ENCODE results near the gene AKT2. TPM values are rescaled to one million over a fixed set of nuclear protein-coding genes. Genes with fewer than 3 reads are reported as not detected.

Gene AKT2
- total and polyA plus RNA-seq, 10 of the 15 experiments (the other 5 are each of a cell fraction or from before 2014, with no cell fraction given): 1.0 to 185 (median 71.5) TPM

- ChIA-PET POLR2A (no interaction called here), SMC1A (ENCODE audit: uncharacterized antibody, unreplicated experiment) (no interaction called here), RAD21 (ENCODE audit: unreplicated experiment) (no interaction called here), CTCF (no interaction called here)
- H3K9ac ChIP-seq (ENCODE audit: control insufficient read depth, insufficient read depth, low read length): no peak overlapping the region
- H3K4me2 ChIP-seq (ENCODE audit: control insufficient read depth, insufficient read depth): no peak overlapping the region
- no peak overlapping the region for H3K27ac ChIP-seq (ENCODE audit: control insufficient read depth, insufficient read depth)
- 93% methylated on average over 14 of the region's 18 CpGs for WGBS (ENCODE audit: insufficient coverage, insufficient replicate concordance, low lambda C conversion rate, missing lambda C conversion rate)
- FAIRE-seq (no peak), DNase-seq (ENCODE audit: low read depth, low spot score) (no peak), ATAC-seq (no peak)
- no peak for TF ChIP-seq MEF2A (IDR thresholded peaks at IDR 0.05; ENCODE audit: insufficient read depth, low read depth, low read length)
- TF ChIP-seq GATAD2B (conservative IDR thresholded peaks at IDR 0.05; ENCODE audit: low read depth): no peak
- TF ChIP-seq SREBF2 (IDR thresholded peaks at IDR 0.05; ENCODE audit: low read length): no peak
- no peak for TF ChIP-seq NFXL1 (IDR thresholded peaks at IDR 0.05; ENCODE audit: borderline replicate concordance)
- TF ChIP-seq STAT3 (IDR thresholded peaks at IDR 0.05; ENCODE audit: low read depth, low read length): no peak
- TF ChIP-seq CREB1 (IDR thresholded peaks at IDR 0.05; ENCODE audit: low read depth): no peak
- no peaks in the 10 kb centered on the region for H3K79me2 ChIP-seq (ENCODE audit: control insufficient read depth, insufficient read depth, low read length)
- no peak overlapping the region for H2AFZ ChIP-seq (ENCODE audit: control insufficient read depth, low read depth, low read length)
- H3K36me3 ChIP-seq (ENCODE audit: control insufficient read depth in 2 of 2, insufficient read depth in 2 of 2, low read length in 1 of 2): peaks cover 21 to 25% of the 10 kb centered on the region in 2 experiments; a peak in 3 of 4 replicates
- BruUV-seq (replicated peaks): no TSS peak
- no peaks in the 10 kb centered on the region for H4K20me1 ChIP-seq (ENCODE audit: control insufficient read depth, insufficient read depth)
- H3K4me3 ChIP-seq: no peak overlapping the region
- no peaks in the 10 kb centered on the region for H3K4me1 ChIP-seq (ENCODE audit: control insufficient read depth, insufficient read depth, low read length)
- in situ Hi-C loops (cut with MboI) (no loop called here), intact Hi-C loops (cut with micrococcal nuclease; ENCODE audit: unreplicated experiment) (no loop called here)
- no peaks in the 10 kb centered on the region for H3K27me3 ChIP-seq (replicated peaks in 1 of 2; ENCODE audit: control insufficient read depth in 2 of 2, insufficient read depth in 2 of 2, low read length in 1 of 2)
- H3K9me3 ChIP-seq (replicated peaks; ENCODE audit: control insufficient read depth, insufficient read depth, low read length): no peaks in the 10 kb centered on the region
Measured at GRCh38 chr19:40321076-40321475, 35.9 kb upstream of the AKT2 start.

- no peaks in the 10 kb centered on the region for H3K27me3 ChIP-seq (replicated peaks in 1 of 2; ENCODE audit: control insufficient read depth in 2 of 2, insufficient read depth in 2 of 2, low read length in 1 of 2)
- no peaks in the 10 kb centered on the region for H3K4me1 ChIP-seq (ENCODE audit: control insufficient read depth, insufficient read depth, low read length)
- ATAC-seq (no peak), FAIRE-seq (no peak), DNase-seq (ENCODE audit: low read depth, low spot score) (no peak)
- H3K79me2 ChIP-seq (ENCODE audit: control insufficient read depth, insufficient read depth, low read length): no peaks in the 10 kb centered on the region
- WGBS (ENCODE audit: insufficient coverage, insufficient replicate concordance, low lambda C conversion rate, missing lambda C conversion rate): 94% methylated on average over 7 of the region's 7 CpGs
- in situ Hi-C loops (cut with MboI) (no loop called here), intact Hi-C loops (cut with micrococcal nuclease; ENCODE audit: unreplicated experiment) (no loop called here)
- no peaks in the 10 kb centered on the region for H4K20me1 ChIP-seq (ENCODE audit: control insufficient read depth, insufficient read depth)
- SMC1A ChIA-PET (ENCODE audit: uncharacterized antibody, unreplicated experiment): no interaction called here
- H3K9ac ChIP-seq (ENCODE audit: control insufficient read depth, insufficient read depth, low read length): no peak overlapping the region
- CTCF ChIA-PET: no interaction called here
- H3K4me3 ChIP-seq: no peak overlapping the region
- H3K36me3 ChIP-seq (ENCODE audit: control insufficient read depth in 2 of 2, insufficient read depth in 2 of 2, low read length in 1 of 2): peaks cover 21 to 22% of the 10 kb centered on the region in 2 experiments; a peak in 3 of 4 replicates
- POLR2A ChIA-PET: no interaction called here
- no peak overlapping the region for H3K27ac ChIP-seq (ENCODE audit: control insufficient read depth, insufficient read depth)
- H2AFZ ChIP-seq (ENCODE audit: control insufficient read depth, low read depth, low read length): no peak overlapping the region
- no peak overlapping the region for H3K4me2 ChIP-seq (ENCODE audit: control insufficient read depth, insufficient read depth)
- BruUV-seq (replicated peaks): no TSS peak
- no peaks in the 10 kb centered on the region for H3K9me3 ChIP-seq (replicated peaks; ENCODE audit: control insufficient read depth, insufficient read depth, low read length)
- RAD21 ChIA-PET (ENCODE audit: unreplicated experiment): no interaction called here
- TF ChIP-seq EED (IDR thresholded peaks at IDR 0.05; ENCODE audit: low read depth) (no peak), E4F1 (IDR thresholded peaks at IDR 0.05; ENCODE audit: borderline replicate concordance, partially characterized antibody) (no peak), CUX1 (IDR thresholded peaks at IDR 0.05; ENCODE audit: insufficient replicate concordance, low read depth, low read length) (no peak), ETV6 (conservative IDR thresholded peaks at IDR 0.05 in 1 of 2, IDR thresholded peaks at IDR 0.05 in 1 of 2; ENCODE audit: borderline replicate concordance in 1 of 2, low read depth in 1 of 2) (no peak), NFYB (IDR thresholded peaks at IDR 0.05; ENCODE audit: insufficient read depth, low read depth, low read length) (no peak)
Measured at GRCh38 chr19:40320558-40320935, 35.4 kb upstream of the AKT2 start.

Measured in GM12878 (cell line).